ENCODE results near the gene SLC25A21. TPM values are rescaled to one million over a fixed set of nuclear protein-coding genes. Genes with fewer than 3 reads are reported as not detected.

Gene SLC25A21
- total and polyA plus RNA-seq, 8 donors, result 0.37 to 0.92 (median 0.60) TPM

GRCh38 chr14:36683083-36683724, 489.2 kb downstream of the SLC25A21 start:
- WGBS, 2 donors, result 44 to 46% methylated on average over 9 of the region's 9 CpGs
- Histone ChIP-seq H3K27me3 (no peaks in the 10 kb centered on the region), H3K4me1 (no peaks in the 10 kb centered on the region), H3K36me3 (no peaks in the 10 kb centered on the region), H3K9me3 (no peaks in the 10 kb centered on the region), H3K27ac (no peak overlapping the region), H3K4me3 (no peak overlapping the region)
- FAIRE-seq, result no peak
- no peak for TF ChIP-seq CTCF (IDR thresholded peaks at IDR 0.05)
- DNase-seq, result no peak
- intact Hi-C loops (cut with DNase I), result no loop called here
- ATAC-seq, result no peak

GRCh38 chr14:36682338-36682737, 490.1 kb downstream of the SLC25A21 start:
- ATAC-seq, result no peak
- Histone ChIP-seq H3K4me3 (no peak overlapping the region), H3K4me1 (no peaks in the 10 kb centered on the region), H3K27me3 (peaks cover 0 to 6% (median 0%) of the 10 kb centered on the region in 4 donors), H3K9me3 (no peaks in the 10 kb centered on the region), H3K36me3 (no peaks in the 10 kb centered on the region), H3K27ac (no peak overlapping the region)
- TF ChIP-seq CTCF (IDR thresholded peaks at IDR 0.05), result no peak
- intact Hi-C loops (cut with DNase I), result no loop called here
- no peak for DNase-seq
- WGBS, 2 donors, result 88 to 92% methylated on average over 4 of the region's 4 CpGs
- FAIRE-seq, result no peak

GRCh38 chr14:36676236-36676635, 496.2 kb downstream of the SLC25A21 start:
- no peak for TF ChIP-seq CTCF (IDR thresholded peaks at IDR 0.05)
- DNase-seq (no peak), ATAC-seq (no peak), FAIRE-seq (no peak)
- WGBS, 2 donors, result 12 to 23% methylated on average over 10 of the region's 10 CpGs
- H3K4me1 ChIP-seq, result no peaks in the 10 kb centered on the region
- H3K4me3 ChIP-seq, result no peak overlapping the region
- no peak overlapping the region for H3K27ac ChIP-seq
- H3K9me3 ChIP-seq, result no peaks in the 10 kb centered on the region
- no peaks in the 10 kb centered on the region for H3K36me3 ChIP-seq
- H3K27me3 ChIP-seq, result peaks cover 2 to 48% (median 9%) of the 10 kb centered on the region in 4 donors
- intact Hi-C loops (cut with DNase I), result no loop called here

GRCh38 chr14:36675581-36675980, 496.8 kb downstream of the SLC25A21 start:
- no peak for TF ChIP-seq CTCF (IDR thresholded peaks at IDR 0.05)
- no peak overlapping the region for H3K4me3 ChIP-seq
- DNase-seq (no peak), FAIRE-seq (no peak), ATAC-seq (no peak)
- no peaks in the 10 kb centered on the region for H3K36me3 ChIP-seq
- H3K27ac ChIP-seq, result no peak overlapping the region
- peaks cover 4 to 55% (median 12%) of the 10 kb centered on the region in 4 donors for H3K27me3 ChIP-seq
- 39 to 42% methylated on average over 6 of the region's 6 CpGs for WGBS, 2 donors
- H3K4me1 ChIP-seq, result no peaks in the 10 kb centered on the region
- intact Hi-C loops (cut with DNase I), result no loop called here
- H3K9me3 ChIP-seq, result no peaks in the 10 kb centered on the region

- TF ChIP-seq CTCF (IDR thresholded peaks at IDR 0.05), result no peak
- H3K9me3 ChIP-seq, result no peaks in the 10 kb centered on the region
- ATAC-seq (no peak), FAIRE-seq (no peak), DNase-seq (no peak)
- WGBS, 2 donors, result 60 to 67% methylated on average over 3 of the region's 3 CpGs
- H3K4me3 ChIP-seq, result no peak overlapping the region
- peaks cover 6 to 64% (median 15%) of the 10 kb centered on the region in 4 donors for H3K27me3 ChIP-seq
- no peaks in the 10 kb centered on the region for H3K4me1 ChIP-seq
- intact Hi-C loops (cut with DNase I), result no loop called here
- H3K36me3 ChIP-seq, result no peaks in the 10 kb centered on the region
- no peak overlapping the region for H3K27ac ChIP-seq
These were observed 497.7 kb downstream of the SLC25A21 start for GRCh38 chr14:36674659-36675058.

All from pancreas (tissue), 10 donors.